HG03442 (cell line): ENCODE results near the gene ZDHHC8.

ENCODE experiments used
- ATAC-seq: cut with Tn5 transposase; IDR thresholded peaks from one replicate; pipeline ENCODE4 v1.9.1; 2021; ENCODE audit warnings: mild to moderate bottlenecking, moderate library complexity; ENCODE audit not compliant: unreplicated experiment

Gene ZDHHC8

GRCh38 chr22:20177217-20177911 lies 45.8 kb downstream of the ZDHHC8 start:
- no peak for ATAC-seq

- no peak for ATAC-seq
Observed at GRCh38 chr22:20178075-20178914, 46.7 kb downstream of the ZDHHC8 start.

GRCh38 chr22:20178915-20179227 lies 47.3 kb downstream of the ZDHHC8 start:
- ATAC-seq, result no peak

- no peak for ATAC-seq
Observed at GRCh38 chr22:20179455-20180244, 48.0 kb downstream of the ZDHHC8 start.

GRCh38 chr22:20180245-20180630 lies 48.6 kb downstream of the ZDHHC8 start:
- ATAC-seq, result no peak

GRCh38 chr22:20180640-20181039 lies 49.0 kb downstream of the ZDHHC8 start:
- ATAC-seq, result no peak

GRCh38 chr22:20181194-20181883 lies 49.7 kb downstream of the ZDHHC8 start:
- no peak for ATAC-seq

- ATAC-seq, result no peak
Observed at GRCh38 chr22:20181884-20182236, 50.3 kb downstream of the ZDHHC8 start.

- ATAC-seq, result no peak
Observed at GRCh38 chr22:20182365-20182764, 50.8 kb downstream of the ZDHHC8 start.

- no peak for ATAC-seq
Observed at GRCh38 chr22:20183101-20183500, 51.5 kb downstream of the ZDHHC8 start.

GRCh38 chr22:20183823-20184222 lies 52.2 kb downstream of the ZDHHC8 start:
- no peak for ATAC-seq

GRCh38 chr22:20184501-20185165 lies 53.0 kb downstream of the ZDHHC8 start:
- no peak for ATAC-seq

- no peak for ATAC-seq
Observed at GRCh38 chr22:20185750-20186149, 54.1 kb downstream of the ZDHHC8 start.

- ATAC-seq, result no peak
Observed at GRCh38 chr22:20186183-20186870, 54.7 kb downstream of the ZDHHC8 start.

GRCh38 chr22:20186871-20187546 lies 55.4 kb downstream of the ZDHHC8 start:
- no peak for ATAC-seq

GRCh38 chr22:20187777-20188566 lies 56.4 kb downstream of the ZDHHC8 start:
- no peak for ATAC-seq

- no peak for ATAC-seq
Observed at GRCh38 chr22:20188567-20188877, 56.9 kb downstream of the ZDHHC8 start.

- no peak for ATAC-seq
Observed at GRCh38 chr22:20191000-20191515, 59.5 kb downstream of the ZDHHC8 start.

- no peak for ATAC-seq
Observed at GRCh38 chr22:20191803-20192202, 60.2 kb downstream of the ZDHHC8 start.
